Lung (tissue), 12 donors: ENCODE data around the gene ANKS1B. TPM values are rescaled to one million over a fixed set of nuclear protein-coding genes. Genes with fewer than 3 reads are reported as not detected.

Experiments used
- ATAC-seq: fragments of 200-7000 bp; cut with Tn5 transposase; one replicate; pipeline ENCODE4 v1.9.1; 2020; ENCODE audit warnings: moderate number of reproducible peaks; ENCODE audit not compliant: insufficient read depth, low FRiP score
- DNase-seq, 3 donors: peaks; one replicate each; pipeline ENCODE4 v3.0.0-alpha.2; 2013 to 2017
- H3K27ac ChIP-seq, 2 donors: one replicate each; pipeline ENCODE4 v1.5.1; 2013; ENCODE audit warnings: mild to moderate bottlenecking in 2 of 2, moderate library complexity in 2 of 2, control low read depth in 1 of 2, inconsistent platforms in 1 of 2, low read depth in 1 of 2, low read length in 1 of 2
- H3K27me3 ChIP-seq, 3 donors: one replicate each; pipeline ENCODE4 v1.5.1; 2013; ENCODE audit warnings: low read length in 2 of 3; ENCODE audit not compliant: control insufficient read depth in 3 of 3, insufficient read depth in 3 of 3
- H3K36me3 ChIP-seq, 4 donors: one replicate each; pipeline ENCODE4 v1.5.1; 2013; ENCODE audit warnings: low read length in 4 of 4, mild to moderate bottlenecking in 1 of 4, moderate library complexity in 1 of 4; ENCODE audit not compliant: control insufficient read depth in 4 of 4, insufficient read depth in 4 of 4
- H3K4me1 ChIP-seq, 5 donors: one replicate each; pipeline ENCODE4 v1.5.1; 2013; ENCODE audit warnings: low read length in 5 of 5, mild to moderate bottlenecking in 2 of 5, moderate library complexity in 1 of 5; ENCODE audit not compliant: control insufficient read depth in 5 of 5, insufficient read depth in 5 of 5
- H3K4me3 ChIP-seq: one replicate; pipeline ENCODE4 v1.5.1; 2013; ENCODE audit warnings: mild to moderate bottlenecking, control low read depth, moderate library complexity
- H3K9ac ChIP-seq, 2 donors: one replicate each; pipeline ENCODE4 v1.5.1; 2013; ENCODE audit warnings: low read length in 2 of 2, control low read depth in 1 of 2; ENCODE audit not compliant: insufficient read depth in 1 of 2
- H3K9me3 ChIP-seq, 4 donors: one replicate each; pipeline ENCODE4 v1.5.1; 2013; ENCODE audit warnings: low read length in 3 of 4, mild to moderate bottlenecking in 1 of 4, moderate library complexity in 1 of 4; ENCODE audit not compliant: control insufficient read depth in 4 of 4, insufficient read depth in 3 of 4
- WGBS, 2 donors: extraction: QIAGEN DNeasy Blood & Tissue Kit; methylation state at CpG; one replicate each; pipeline ENCODE4 v1.1.7; 2013; 5-methylcytosine and 5-hydroxymethylcytosine counted together
- polyA plus RNA-seq, 2 donors: library from polyadenylated mRNA; stranded (reverse); fragments of 200-250 nt; gene quantifications; one replicate each; pipeline ENCODE4 v1.2.1, GENCODE V29; 2013
- total RNA-seq, 2 donors: library from RNA; depleted of rRNA in 1 of 2; stranded (reverse); fragments of >200 nt in 1 of 2; gene quantifications; one replicate each; pipeline ENCODE4 v1.2.1, GENCODE V29; 2014 to 2021
- TF ChIP-seq, protein P1 (sequence below): IDR thresholded peaks from 2 replicates; pipeline ENCODE4 v1.5.1; 2012; ENCODE audit warnings: mild to moderate bottlenecking; ENCODE audit errors: control extremely low read depth, extremely low read depth
- donor health status: control.
- donor health status: control.
- donor health status: Bipolar disorder and iron deficiency.
- donor health status: healthy.
- donor health status: DM: yes; HTN: yes; CAD: no.

Gene ANKS1B
- total and polyA plus RNA-seq, 4 donors = 0.32 to 10.3 (median 3.7) TPM

GRCh38 chr12:99709116-99709515 lies 275.6 kb downstream of the ANKS1B start:
- H3K9me3 ChIP-seq = peaks cover 0 to 13% (median 0%) of the 10 kb centered on the region in 4 donors
- no peak for DNase-seq
- H3K9ac ChIP-seq = no peak overlapping the region
- no peak overlapping the region for H3K4me3 ChIP-seq
- no peak overlapping the region for H3K27ac ChIP-seq
- TF ChIP-seq, protein P1, sequence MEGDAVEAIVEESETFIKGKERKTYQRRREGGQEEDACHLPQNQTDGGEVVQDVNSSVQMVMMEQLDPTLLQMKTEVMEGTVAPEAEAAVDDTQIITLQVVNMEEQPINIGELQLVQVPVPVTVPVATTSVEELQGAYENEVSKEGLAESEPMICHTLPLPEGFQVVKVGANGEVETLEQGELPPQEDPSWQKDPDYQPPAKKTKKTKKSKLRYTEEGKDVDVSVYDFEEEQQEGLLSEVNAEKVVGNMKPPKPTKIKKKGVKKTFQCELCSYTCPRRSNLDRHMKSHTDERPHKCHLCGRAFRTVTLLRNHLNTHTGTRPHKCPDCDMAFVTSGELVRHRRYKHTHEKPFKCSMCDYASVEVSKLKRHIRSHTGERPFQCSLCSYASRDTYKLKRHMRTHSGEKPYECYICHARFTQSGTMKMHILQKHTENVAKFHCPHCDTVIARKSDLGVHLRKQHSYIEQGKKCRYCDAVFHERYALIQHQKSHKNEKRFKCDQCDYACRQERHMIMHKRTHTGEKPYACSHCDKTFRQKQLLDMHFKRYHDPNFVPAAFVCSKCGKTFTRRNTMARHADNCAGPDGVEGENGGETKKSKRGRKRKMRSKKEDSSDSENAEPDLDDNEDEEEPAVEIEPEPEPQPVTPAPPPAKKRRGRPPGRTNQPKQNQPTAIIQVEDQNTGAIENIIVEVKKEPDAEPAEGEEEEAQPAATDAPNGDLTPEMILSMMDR = no peak
- no peaks in the 10 kb centered on the region for H3K4me1 ChIP-seq
- no peak for ATAC-seq
- no peaks in the 10 kb centered on the region for H3K27me3 ChIP-seq
- H3K36me3 ChIP-seq = no peaks in the 10 kb centered on the region
- WGBS, 2 donors = 94 to 95% methylated on average over 3 of the region's 3 CpGs

DNA sequence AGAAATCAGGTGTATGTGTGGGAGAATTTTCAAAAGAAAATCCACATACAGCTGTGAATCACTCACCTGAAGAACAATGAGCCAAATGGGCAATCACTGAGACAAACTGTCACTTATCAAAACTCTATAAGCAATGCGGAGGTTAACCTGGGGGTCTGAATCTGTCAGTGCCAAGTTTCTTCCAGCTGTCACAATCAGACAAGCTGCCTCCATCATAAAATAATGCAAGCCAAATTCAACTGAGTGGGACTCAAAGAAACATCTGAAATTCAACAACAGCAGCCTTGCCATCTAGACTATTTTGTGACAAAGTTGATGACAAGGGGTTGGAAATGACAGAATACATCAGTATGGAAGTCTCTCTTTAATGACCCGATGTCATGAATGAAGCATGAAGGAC lies 276.9 kb downstream of the ANKS1B start:
- Histone ChIP-seq H3K36me3 (no peaks in the 10 kb centered on the region), H3K9ac (no peak overlapping the region), H3K27ac (no peak overlapping the region), H3K27me3 (no peaks in the 10 kb centered on the region), H3K4me1 (no peaks in the 10 kb centered on the region), H3K4me3 (no peak overlapping the region), H3K9me3 (peaks cover 0 to 7% (median 0%) of the 10 kb centered on the region in 4 donors)
- TF ChIP-seq, protein P1 = no peak
- no peak for DNase-seq
- no peak for ATAC-seq
- 90 to 95% methylated on average over 2 of the region's 2 CpGs for WGBS, 2 donors

- TF ChIP-seq, protein P1 = no peak
- Histone ChIP-seq H3K9me3 (peaks cover 0 to 4% (median 0%) of the 10 kb centered on the region in 4 donors), H3K27ac (no peak overlapping the region), H3K27me3 (no peaks in the 10 kb centered on the region), H3K4me1 (no peaks in the 10 kb centered on the region), H3K4me3 (no peak overlapping the region), H3K36me3 (no peaks in the 10 kb centered on the region), H3K9ac (no peak overlapping the region)
- DNase-seq (no peak), ATAC-seq (no peak)
- 81 to 87% methylated on average over 6 of the region's 6 CpGs for WGBS, 2 donors
Observed at GRCh38 chr12:99706736-99707473, 277.8 kb downstream of the ANKS1B start.

GRCh38 chr12:99704458-99704857 lies 280.3 kb downstream of the ANKS1B start:
- TF ChIP-seq, protein P1 = no peak
- ATAC-seq (no peak), DNase-seq (no peak)
- no peaks in the 10 kb centered on the region for H3K9me3 ChIP-seq
- H3K4me1 ChIP-seq = no peaks in the 10 kb centered on the region
- no peaks in the 10 kb centered on the region for H3K27me3 ChIP-seq
- no peaks in the 10 kb centered on the region for H3K36me3 ChIP-seq
- no peak overlapping the region for H3K27ac ChIP-seq
- H3K4me3 ChIP-seq = no peak overlapping the region
- no peak overlapping the region for H3K9ac ChIP-seq
